WTC11 (cell line): Measurements from ENCODE around the gene NKAIN2. TPM values are rescaled to one million over a fixed set of nuclear protein-coding genes. Genes with fewer than 3 reads are reported as not detected.

ENCODE experiments used
- ATAC-seq: fragments of 200-7000 bp; cut with Tn5 transposase; 2 replicates; pipeline ENCODE4 v1.10.0; 2021; ENCODE audit warnings: mild to moderate bottlenecking, moderate library complexity
- CTCF ChIA-PET: fragments of 300-600 bp; sonication (Branson Sonifier 250); formaldehyde crosslinking; loops from one replicate; lab custom pipeline; 2021; ENCODE audit warnings: antibody characterized with exemption; lab: Charles Lee
- POLR2A ChIA-PET: fragments of 350-600 bp; sonication (Branson Sonifier 250); formaldehyde crosslinking; loops from one replicate; lab custom pipeline; 2021; ENCODE audit warnings: antibody characterized with exemption; lab: Charles Lee
- DNase-seq: peaks from one replicate; pipeline ENCODE4 v3.0.0; 2021; ENCODE audit warnings: low spot score
- H3K27ac Mint-ChIP-seq: 2 replicates; pipeline ENCODE4 v1.8.0; 2021; ENCODE audit warnings: mixed read lengths
- H3K27me3 Mint-ChIP-seq: 2 replicates; pipeline ENCODE4 v1.8.0; 2021; ENCODE audit warnings: low read depth, mild to moderate bottlenecking, moderate library complexity, mixed read lengths
- H3K36me3 Mint-ChIP-seq: 2 replicates; pipeline ENCODE4 v1.8.0; 2021; ENCODE audit warnings: mixed read lengths
- H3K4me1 Mint-ChIP-seq: 2 replicates; pipeline ENCODE4 v1.8.0; 2022; ENCODE audit warnings: mixed read lengths
- H3K4me3 Mint-ChIP-seq: 2 replicates; pipeline ENCODE4 v1.8.0; 2021; ENCODE audit warnings: mild to moderate bottlenecking, moderate library complexity, mixed read lengths
- H3K9me3 Mint-ChIP-seq: 2 replicates; pipeline ENCODE4 v1.8.0; 2021; ENCODE audit warnings: mixed read lengths
- CBFB ChIP-seq: sonication (generic); formaldehyde crosslinking; IDR thresholded peaks from 2 replicates; pipeline ENCODE4 v1.8.1; 2022; ENCODE audit warnings: mild to moderate bottlenecking, low read depth, missing genetic modification reagents
- CREB1 ChIP-seq: sonication (generic); formaldehyde crosslinking; IDR thresholded peaks from 2 replicates; pipeline ENCODE4 v1.8.0; 2023; ENCODE audit warnings: mild to moderate bottlenecking, missing genetic modification reagents
- EMX1 ChIP-seq: fragments of 250-450 bp; sonication (Bioruptor Pico); IDR thresholded peaks from 2 replicates; pipeline ENCODE4 v1.8.0; 2021; ENCODE audit warnings: mild to moderate bottlenecking
- GTF2I ChIP-seq: fragments of 250-450 bp; sonication (Bioruptor Pico); conservative IDR thresholded peaks from 2 replicates; pipeline ENCODE4 v1.4.0; 2021; ENCODE audit warnings: mild to moderate bottlenecking
- JUN ChIP-seq: sonication (generic); formaldehyde crosslinking; IDR thresholded peaks from 2 replicates; pipeline ENCODE4 v1.8.0; 2023; ENCODE audit warnings: mild to moderate bottlenecking, missing genetic modification reagents
- KAT7 ChIP-seq: sonication (generic); formaldehyde crosslinking; IDR thresholded peaks from 2 replicates; pipeline ENCODE4 v1.8.1; 2023; ENCODE audit warnings: missing genetic modification reagents, mild to moderate bottlenecking, borderline replicate concordance
- NFYB ChIP-seq: sonication (generic); formaldehyde crosslinking; conservative IDR thresholded peaks from 2 replicates; pipeline ENCODE4 v1.8.0; 2022; ENCODE audit warnings: low read depth, missing genetic modification reagents
- NR2C2 ChIP-seq: sonication (generic); formaldehyde crosslinking; IDR thresholded peaks from 2 replicates; pipeline ENCODE4 v1.8.0; 2022; ENCODE audit warnings: mild to moderate bottlenecking, missing genetic modification reagents
- RELA ChIP-seq: sonication (generic); formaldehyde crosslinking; IDR thresholded peaks from 2 replicates; pipeline ENCODE4 v1.8.1; 2022; ENCODE audit warnings: missing genetic modification reagents, mild to moderate bottlenecking, borderline replicate concordance
- TEAD1 ChIP-seq: sonication (generic); formaldehyde crosslinking; IDR thresholded peaks from 2 replicates; pipeline ENCODE4 v1.8.0; 2022; ENCODE audit warnings: mild to moderate bottlenecking, missing genetic modification reagents
- TP53 ChIP-seq: sonication (generic); formaldehyde crosslinking; IDR thresholded peaks from 2 replicates; pipeline ENCODE4 v1.8.1; 2023; ENCODE audit warnings: mild to moderate bottlenecking, missing genetic modification reagents
- ZNF138 ChIP-seq: sonication (generic); formaldehyde crosslinking; conservative IDR thresholded peaks from 2 replicates; pipeline ENCODE4 v1.8.1; 2022; ENCODE audit warnings: mild to moderate bottlenecking, moderate library complexity, missing genetic modification reagents
- ZNF232 ChIP-seq: sonication (generic); formaldehyde crosslinking; IDR thresholded peaks from 2 replicates; pipeline ENCODE4 v1.8.0; 2022; ENCODE audit warnings: mild to moderate bottlenecking, missing genetic modification reagents
- total RNA-seq: library from RNA; stranded (reverse); gene quantifications from 3 replicates; pipeline ENCODE4 v1.2.3, GENCODE V29; 2021
- TF ChIP-seq, protein P1 (sequence below): fragments of 250-450 bp; sonication (Bioruptor Pico); IDR thresholded peaks from 2 replicates; pipeline ENCODE4 v1.9.0; 2021; ENCODE audit warnings: mild to moderate bottlenecking
- TF ChIP-seq, protein P2 (sequence below): sonication (generic); formaldehyde crosslinking; IDR thresholded peaks from 2 replicates; pipeline ENCODE4 v1.8.0; 2022; ENCODE audit warnings: mild to moderate bottlenecking, missing genetic modification reagents
- TF ChIP-seq, protein P3 (sequence below): fragments of 250-450 bp; sonication (Bioruptor Pico); IDR thresholded peaks from 2 replicates; pipeline ENCODE4 v1.8.0; 2021; ENCODE audit warnings: mild to moderate bottlenecking
- TF ChIP-seq, protein P4 (sequence below): sonication (generic); formaldehyde crosslinking; conservative IDR thresholded peaks from 2 replicates; pipeline ENCODE4 v1.8.1; 2023; ENCODE audit warnings: mild to moderate bottlenecking, low read depth, missing genetic modification reagents, moderate library complexity
- TF ChIP-seq, protein P5 (sequence below): fragments of 250-450 bp; sonication (Bioruptor Pico); IDR thresholded peaks from 2 replicates; pipeline ENCODE4 v1.9.0; 2021; ENCODE audit warnings: mild to moderate bottlenecking, borderline replicate concordance
- TF ChIP-seq, protein P6 (sequence below): sonication (generic); formaldehyde crosslinking; IDR thresholded peaks from 2 replicates; pipeline ENCODE4 v1.8.0; 2022; ENCODE audit warnings: mild to moderate bottlenecking, missing genetic modification reagents

Gene NKAIN2
- total RNA-seq, 1 experiment from 2014 or later, result 0.33 TPM

DNA sequence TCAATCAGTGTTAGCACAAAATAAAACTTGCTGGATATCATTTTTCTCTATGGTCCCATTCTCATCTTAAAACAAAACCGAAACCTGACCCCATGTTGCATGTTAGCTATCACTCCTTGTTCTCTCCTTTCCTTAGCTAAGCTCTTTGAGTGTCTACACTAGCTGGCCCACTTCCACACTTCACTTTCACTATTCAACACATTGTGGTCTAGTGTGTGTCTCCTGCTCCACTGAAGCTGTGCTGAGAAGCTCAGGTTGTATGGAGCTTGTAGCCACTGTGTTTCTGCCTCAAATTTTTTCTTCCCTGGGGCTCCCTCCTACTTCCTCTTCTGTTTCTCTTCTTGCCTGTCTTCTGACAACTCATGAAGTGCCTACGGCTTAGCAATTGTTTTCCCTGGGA is 223.0 kb downstream of the NKAIN2 start:
- ChIA-PET POLR2A (no interaction called here), CTCF (no interaction called here)
- peaks cover 3% of the 10 kb centered on the region; the same call in 1 of the 2 replicates for H3K27me3 Mint-ChIP-seq
- DNase-seq (no peak), ATAC-seq (no peak)
- H3K36me3 Mint-ChIP-seq, result no peaks in the 10 kb centered on the region
- no peaks in the 10 kb centered on the region for H3K9me3 Mint-ChIP-seq
- TF ChIP-seq KAT7 (CRISPR knock-in tag) (no peak), RELA (CRISPR knock-in tag) (no peak), ZNF232 (CRISPR knock-in tag) (no peak), JUN (CRISPR knock-in tag) (no peak), CREB1 (CRISPR knock-in tag) (no peak), NFYB (no peak), TP53 (no peak), EMX1 (CRISPR knock-in tag) (no peak), NR2C2 (no peak), GTF2I (CRISPR knock-in tag) (no peak), TEAD1 (CRISPR knock-in tag) (no peak), ZNF138 (CRISPR knock-in tag) (no peak), CBFB (CRISPR knock-in tag) (no peak)
- TF ChIP-seq, protein P1, sequence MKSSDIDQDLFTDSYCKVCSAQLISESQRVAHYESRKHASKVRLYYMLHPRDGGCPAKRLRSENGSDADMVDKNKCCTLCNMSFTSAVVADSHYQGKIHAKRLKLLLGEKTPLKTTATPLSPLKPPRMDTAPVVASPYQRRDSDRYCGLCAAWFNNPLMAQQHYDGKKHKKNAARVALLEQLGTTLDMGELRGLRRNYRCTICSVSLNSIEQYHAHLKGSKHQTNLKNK (CRISPR knock-in tag), result no peak
- TF ChIP-seq, protein P2, sequence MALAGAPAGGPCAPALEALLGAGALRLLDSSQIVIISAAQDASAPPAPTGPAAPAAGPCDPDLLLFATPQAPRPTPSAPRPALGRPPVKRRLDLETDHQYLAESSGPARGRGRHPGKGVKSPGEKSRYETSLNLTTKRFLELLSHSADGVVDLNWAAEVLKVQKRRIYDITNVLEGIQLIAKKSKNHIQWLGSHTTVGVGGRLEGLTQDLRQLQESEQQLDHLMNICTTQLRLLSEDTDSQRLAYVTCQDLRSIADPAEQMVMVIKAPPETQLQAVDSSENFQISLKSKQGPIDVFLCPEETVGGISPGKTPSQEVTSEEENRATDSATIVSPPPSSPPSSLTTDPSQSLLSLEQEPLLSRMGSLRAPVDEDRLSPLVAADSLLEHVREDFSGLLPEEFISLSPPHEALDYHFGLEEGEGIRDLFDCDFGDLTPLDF (CRISPR knock-in tag), result no peak
- TF ChIP-seq, protein P3, sequence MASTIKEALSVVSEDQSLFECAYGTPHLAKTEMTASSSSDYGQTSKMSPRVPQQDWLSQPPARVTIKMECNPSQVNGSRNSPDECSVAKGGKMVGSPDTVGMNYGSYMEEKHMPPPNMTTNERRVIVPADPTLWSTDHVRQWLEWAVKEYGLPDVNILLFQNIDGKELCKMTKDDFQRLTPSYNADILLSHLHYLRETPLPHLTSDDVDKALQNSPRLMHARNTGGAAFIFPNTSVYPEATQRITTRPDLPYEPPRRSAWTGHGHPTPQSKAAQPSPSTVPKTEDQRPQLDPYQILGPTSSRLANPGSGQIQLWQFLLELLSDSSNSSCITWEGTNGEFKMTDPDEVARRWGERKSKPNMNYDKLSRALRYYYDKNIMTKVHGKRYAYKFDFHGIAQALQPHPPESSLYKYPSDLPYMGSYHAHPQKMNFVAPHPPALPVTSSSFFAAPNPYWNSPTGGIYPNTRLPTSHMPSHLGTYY (CRISPR knock-in tag), result no peak
- TF ChIP-seq, protein P4, sequence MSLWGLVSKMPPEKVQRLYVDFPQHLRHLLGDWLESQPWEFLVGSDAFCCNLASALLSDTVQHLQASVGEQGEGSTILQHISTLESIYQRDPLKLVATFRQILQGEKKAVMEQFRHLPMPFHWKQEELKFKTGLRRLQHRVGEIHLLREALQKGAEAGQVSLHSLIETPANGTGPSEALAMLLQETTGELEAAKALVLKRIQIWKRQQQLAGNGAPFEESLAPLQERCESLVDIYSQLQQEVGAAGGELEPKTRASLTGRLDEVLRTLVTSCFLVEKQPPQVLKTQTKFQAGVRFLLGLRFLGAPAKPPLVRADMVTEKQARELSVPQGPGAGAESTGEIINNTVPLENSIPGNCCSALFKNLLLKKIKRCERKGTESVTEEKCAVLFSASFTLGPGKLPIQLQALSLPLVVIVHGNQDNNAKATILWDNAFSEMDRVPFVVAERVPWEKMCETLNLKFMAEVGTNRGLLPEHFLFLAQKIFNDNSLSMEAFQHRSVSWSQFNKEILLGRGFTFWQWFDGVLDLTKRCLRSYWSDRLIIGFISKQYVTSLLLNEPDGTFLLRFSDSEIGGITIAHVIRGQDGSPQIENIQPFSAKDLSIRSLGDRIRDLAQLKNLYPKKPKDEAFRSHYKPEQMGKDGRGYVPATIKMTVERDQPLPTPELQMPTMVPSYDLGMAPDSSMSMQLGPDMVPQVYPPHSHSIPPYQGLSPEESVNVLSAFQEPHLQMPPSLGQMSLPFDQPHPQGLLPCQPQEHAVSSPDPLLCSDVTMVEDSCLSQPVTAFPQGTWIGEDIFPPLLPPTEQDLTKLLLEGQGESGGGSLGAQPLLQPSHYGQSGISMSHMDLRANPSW, result no peak
- TF ChIP-seq, protein P5, sequence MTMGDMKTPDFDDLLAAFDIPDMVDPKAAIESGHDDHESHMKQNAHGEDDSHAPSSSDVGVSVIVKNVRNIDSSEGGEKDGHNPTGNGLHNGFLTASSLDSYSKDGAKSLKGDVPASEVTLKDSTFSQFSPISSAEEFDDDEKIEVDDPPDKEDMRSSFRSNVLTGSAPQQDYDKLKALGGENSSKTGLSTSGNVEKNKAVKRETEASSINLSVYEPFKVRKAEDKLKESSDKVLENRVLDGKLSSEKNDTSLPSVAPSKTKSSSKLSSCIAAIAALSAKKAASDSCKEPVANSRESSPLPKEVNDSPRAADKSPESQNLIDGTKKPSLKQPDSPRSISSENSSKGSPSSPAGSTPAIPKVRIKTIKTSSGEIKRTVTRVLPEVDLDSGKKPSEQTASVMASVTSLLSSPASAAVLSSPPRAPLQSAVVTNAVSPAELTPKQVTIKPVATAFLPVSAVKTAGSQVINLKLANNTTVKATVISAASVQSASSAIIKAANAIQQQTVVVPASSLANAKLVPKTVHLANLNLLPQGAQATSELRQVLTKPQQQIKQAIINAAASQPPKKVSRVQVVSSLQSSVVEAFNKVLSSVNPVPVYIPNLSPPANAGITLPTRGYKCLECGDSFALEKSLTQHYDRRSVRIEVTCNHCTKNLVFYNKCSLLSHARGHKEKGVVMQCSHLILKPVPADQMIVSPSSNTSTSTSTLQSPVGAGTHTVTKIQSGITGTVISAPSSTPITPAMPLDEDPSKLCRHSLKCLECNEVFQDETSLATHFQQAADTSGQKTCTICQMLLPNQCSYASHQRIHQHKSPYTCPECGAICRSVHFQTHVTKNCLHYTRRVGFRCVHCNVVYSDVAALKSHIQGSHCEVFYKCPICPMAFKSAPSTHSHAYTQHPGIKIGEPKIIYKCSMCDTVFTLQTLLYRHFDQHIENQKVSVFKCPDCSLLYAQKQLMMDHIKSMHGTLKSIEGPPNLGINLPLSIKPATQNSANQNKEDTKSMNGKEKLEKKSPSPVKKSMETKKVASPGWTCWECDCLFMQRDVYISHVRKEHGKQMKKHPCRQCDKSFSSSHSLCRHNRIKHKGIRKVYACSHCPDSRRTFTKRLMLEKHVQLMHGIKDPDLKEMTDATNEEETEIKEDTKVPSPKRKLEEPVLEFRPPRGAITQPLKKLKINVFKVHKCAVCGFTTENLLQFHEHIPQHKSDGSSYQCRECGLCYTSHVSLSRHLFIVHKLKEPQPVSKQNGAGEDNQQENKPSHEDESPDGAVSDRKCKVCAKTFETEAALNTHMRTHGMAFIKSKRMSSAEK, result no peak
- TF ChIP-seq, protein P6, sequence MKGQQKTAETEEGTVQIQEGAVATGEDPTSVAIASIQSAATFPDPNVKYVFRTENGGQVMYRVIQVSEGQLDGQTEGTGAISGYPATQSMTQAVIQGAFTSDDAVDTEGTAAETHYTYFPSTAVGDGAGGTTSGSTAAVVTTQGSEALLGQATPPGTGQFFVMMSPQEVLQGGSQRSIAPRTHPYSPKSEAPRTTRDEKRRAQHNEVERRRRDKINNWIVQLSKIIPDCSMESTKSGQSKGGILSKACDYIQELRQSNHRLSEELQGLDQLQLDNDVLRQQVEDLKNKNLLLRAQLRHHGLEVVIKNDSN (CRISPR knock-in tag), result no peak
- H3K27ac Mint-ChIP-seq, result no peak overlapping the region
- H3K4me3 Mint-ChIP-seq, result no peak overlapping the region
- H3K4me1 Mint-ChIP-seq, result peaks cover 11% of the 10 kb centered on the region
